ENCODE measurements around the gene SMG7. TPM values are rescaled to one million over a fixed set of nuclear protein-coding genes. Genes with fewer than 3 reads are reported as not detected.

Gene SMG7
- total RNA-seq, 1 donor from 2014 or later: 7.0 TPM

DNA sequence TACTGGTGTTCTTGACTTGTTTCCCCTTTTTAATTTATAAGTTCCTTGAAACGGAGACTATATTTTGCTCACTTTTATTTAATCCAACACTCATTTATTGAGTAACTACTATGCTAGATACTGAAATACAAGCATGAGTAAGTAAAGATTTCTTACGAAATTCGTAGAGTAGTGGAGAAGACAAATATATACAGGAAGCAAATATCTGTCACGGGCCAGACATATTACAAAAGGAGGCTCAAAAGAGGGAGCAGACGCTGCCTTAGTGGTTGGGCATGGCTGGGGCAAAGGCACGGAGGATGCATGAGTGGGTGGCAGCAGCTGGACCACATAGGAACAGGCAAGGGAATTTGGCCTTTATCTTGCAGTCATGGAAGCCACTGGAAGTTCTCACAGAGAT, 111.2 kb downstream of the SMG7 start:
- TF ChIP-seq, protein P1, sequence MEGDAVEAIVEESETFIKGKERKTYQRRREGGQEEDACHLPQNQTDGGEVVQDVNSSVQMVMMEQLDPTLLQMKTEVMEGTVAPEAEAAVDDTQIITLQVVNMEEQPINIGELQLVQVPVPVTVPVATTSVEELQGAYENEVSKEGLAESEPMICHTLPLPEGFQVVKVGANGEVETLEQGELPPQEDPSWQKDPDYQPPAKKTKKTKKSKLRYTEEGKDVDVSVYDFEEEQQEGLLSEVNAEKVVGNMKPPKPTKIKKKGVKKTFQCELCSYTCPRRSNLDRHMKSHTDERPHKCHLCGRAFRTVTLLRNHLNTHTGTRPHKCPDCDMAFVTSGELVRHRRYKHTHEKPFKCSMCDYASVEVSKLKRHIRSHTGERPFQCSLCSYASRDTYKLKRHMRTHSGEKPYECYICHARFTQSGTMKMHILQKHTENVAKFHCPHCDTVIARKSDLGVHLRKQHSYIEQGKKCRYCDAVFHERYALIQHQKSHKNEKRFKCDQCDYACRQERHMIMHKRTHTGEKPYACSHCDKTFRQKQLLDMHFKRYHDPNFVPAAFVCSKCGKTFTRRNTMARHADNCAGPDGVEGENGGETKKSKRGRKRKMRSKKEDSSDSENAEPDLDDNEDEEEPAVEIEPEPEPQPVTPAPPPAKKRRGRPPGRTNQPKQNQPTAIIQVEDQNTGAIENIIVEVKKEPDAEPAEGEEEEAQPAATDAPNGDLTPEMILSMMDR (conservative IDR thresholded peaks at IDR 0.05; ENCODE audit: low read depth, low read length): no peak

DNA sequence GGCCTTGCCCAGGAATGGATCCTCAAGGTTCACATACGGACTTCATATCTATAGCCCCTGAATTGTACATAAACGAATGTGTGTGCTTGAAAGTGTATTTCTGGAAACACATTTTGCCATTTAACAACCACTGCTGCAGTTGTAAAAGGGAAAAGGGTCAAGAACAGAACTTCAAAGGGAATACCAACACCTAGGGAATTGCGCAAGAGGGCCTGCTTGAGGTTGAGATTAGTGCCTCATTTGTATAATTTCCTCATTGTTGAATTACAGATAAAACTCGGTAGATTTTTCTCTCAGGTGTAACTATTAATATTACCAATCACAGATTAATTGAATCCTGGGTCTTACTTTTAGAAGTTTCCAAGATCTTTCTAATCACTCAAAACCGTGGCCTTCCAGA, 111.8 kb downstream of the SMG7 start:
- no peak overlapping the region for H3K4me3 ChIP-seq (ENCODE audit: low read depth, low read length)
- TF ChIP-seq, protein P1 (conservative IDR thresholded peaks at IDR 0.05; ENCODE audit: low read depth, low read length): no peak
- DNase-seq (ENCODE audit: low read depth): no peak

More for the DNA sequence above, 111.2 kb downstream of the SMG7 start:
- no peak for DNase-seq (ENCODE audit: low read depth)
- no peak overlapping the region for H3K4me3 ChIP-seq (ENCODE audit: low read depth, low read length)

DNA sequence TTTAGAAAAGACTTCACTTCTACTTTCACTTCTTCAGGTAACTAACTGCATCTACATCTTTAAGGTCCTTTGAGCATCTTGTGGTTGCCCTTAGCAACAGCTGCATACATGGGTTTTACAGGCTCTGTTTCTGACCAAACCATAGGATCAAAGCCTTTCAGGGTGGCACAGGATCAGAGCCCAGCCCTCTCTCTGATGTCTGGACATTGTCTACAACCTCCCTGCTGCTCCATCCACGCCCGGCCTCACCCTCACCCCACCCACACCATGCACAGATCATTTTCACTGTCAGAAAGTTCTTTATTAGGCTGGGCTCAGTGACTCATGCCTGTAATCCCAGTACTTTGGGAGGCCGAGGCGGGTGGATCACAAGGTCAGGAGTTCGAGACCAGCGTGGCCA, 112.7 kb downstream of the SMG7 start:
- TF ChIP-seq, protein P1 (conservative IDR thresholded peaks at IDR 0.05; ENCODE audit: low read depth, low read length): no peak
- DNase-seq (ENCODE audit: low read depth): no peak
- no peak overlapping the region for H3K4me3 ChIP-seq (ENCODE audit: low read depth, low read length)

DNA sequence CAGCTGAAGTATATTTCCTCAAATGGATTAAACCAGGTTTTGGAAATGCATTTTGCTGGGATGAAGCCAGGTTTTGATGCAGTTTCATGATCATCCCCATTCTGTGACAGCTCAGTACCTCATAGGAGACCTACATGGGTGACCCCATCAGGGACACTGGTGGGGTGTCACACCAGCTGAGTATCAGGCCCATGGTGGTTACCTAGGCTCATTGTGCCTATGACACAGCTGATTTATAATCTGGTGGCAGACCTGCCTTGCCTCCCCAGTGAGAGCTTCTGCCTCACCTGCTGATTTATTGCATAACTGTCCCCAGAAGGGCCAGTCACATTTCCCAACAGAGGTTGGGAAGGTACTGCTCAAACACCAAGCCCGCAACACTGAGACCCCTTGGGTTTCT, 114.2 kb downstream of the SMG7 start:
- TF ChIP-seq, protein P1 (conservative IDR thresholded peaks at IDR 0.05; ENCODE audit: low read depth, low read length): no peak
- no peak overlapping the region for H3K4me3 ChIP-seq (ENCODE audit: low read depth, low read length)
- no peak for DNase-seq (ENCODE audit: low read depth)

DNA sequence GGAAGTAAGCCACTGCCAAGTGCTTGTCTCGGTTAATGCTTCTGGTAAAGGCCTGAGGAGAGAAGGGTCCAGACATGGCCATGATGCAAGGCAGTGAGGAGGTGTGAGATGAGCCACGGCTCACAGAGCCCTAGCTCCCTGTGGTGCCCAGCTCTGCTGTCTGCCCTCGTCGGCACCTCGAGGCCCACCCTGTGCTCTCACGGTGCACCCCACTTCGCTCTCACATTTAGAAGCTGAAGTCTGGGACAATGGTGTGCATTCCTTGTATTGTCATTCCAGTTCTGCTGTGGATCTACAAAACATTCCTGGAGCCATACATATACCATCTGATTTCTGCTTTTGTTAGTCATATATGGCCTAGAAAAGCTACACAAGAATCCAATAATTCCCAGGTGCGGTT, 114.6 kb downstream of the SMG7 start:
- TF ChIP-seq, protein P1 (conservative IDR thresholded peaks at IDR 0.05; ENCODE audit: low read depth, low read length): no peak
- DNase-seq (ENCODE audit: low read depth): no peak
- H3K4me3 ChIP-seq (ENCODE audit: low read depth, low read length): no peak overlapping the region

DNA sequence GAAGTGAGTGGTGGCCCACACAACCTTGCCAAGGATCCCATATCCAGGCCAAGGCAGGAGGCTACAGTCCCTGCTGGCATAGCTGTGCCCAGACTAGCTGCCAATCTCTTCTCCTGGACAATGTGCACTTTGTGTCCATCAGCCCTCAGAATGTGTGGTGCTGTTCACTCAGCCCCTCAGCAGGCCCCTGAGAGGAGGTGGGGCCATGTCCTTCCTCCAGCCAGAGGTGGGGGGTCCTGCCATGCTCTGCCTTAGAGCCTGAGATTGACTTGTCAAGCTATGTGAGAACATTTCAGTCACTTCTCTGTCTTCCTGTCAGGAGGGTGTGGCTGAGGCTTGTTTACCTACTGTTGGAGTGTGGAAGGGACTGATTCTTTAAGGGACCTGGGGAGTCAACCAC, 116.5 kb downstream of the SMG7 start:
- no peak for DNase-seq (ENCODE audit: low read depth)
- TF ChIP-seq, protein P1 (conservative IDR thresholded peaks at IDR 0.05; ENCODE audit: low read depth, low read length): no peak
- no peak overlapping the region for H3K4me3 ChIP-seq (ENCODE audit: low read depth, low read length)

DNA sequence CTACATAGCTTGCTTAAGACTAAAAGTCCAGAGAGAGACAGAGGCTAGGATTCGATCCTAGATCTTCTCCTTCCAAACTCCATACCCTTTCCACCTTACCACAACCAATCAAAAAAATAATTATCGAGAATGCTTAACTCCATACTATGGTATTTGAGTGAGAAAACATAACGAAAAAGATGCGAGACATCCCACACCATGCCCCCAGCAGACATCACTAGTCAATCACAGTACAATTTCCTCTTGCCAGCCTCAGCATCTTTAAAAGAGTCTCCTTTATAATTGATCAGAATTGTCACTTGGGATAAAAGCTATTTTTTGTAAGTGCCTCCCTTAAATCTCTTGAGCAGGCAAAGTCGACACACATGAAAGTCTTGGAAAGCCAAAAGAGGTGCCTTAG, 117.1 kb downstream of the SMG7 start:
- no peak overlapping the region for H3K4me3 ChIP-seq (ENCODE audit: low read depth, low read length)
- DNase-seq (ENCODE audit: low read depth): no peak
- TF ChIP-seq, protein P1 (conservative IDR thresholded peaks at IDR 0.05; ENCODE audit: low read depth, low read length): no peak
